GM12891 (cell line): ENCODE results near the gene LAG3.

ENCODE experiments used
- DNase-seq: peaks from one replicate; pipeline ENCODE4 v3.0.0; 2011; ENCODE audit warnings: low spot score; ENCODE audit not compliant: insufficient read length
- FAIRE-seq: peaks from 2 replicates; lab custom pipeline; 2011; peaks lifted over from hg19 to GRCh38; lab: Jason Lieb, UNC
- PAX5 ChIP-seq: IDR thresholded peaks from 2 replicates; pipeline ENCODE4 v1.6.1; 2011; ENCODE audit warnings: low read length, moderate library complexity, mild to moderate bottlenecking; ENCODE audit not compliant: insufficient read depth, severe bottlenecking
- POLR2A ChIP-seq: IDR thresholded peaks from 2 replicates; pipeline ENCODE4 v1.6.1; 2011; ENCODE audit warnings: low read depth, low read length, control low read depth
- POLR2AphosphoS5 ChIP-seq: IDR thresholded peaks from 2 replicates; pipeline ENCODE4 v1.6.1; 2011; ENCODE audit warnings: low read depth, low read length, control low read depth
- POU2F2 ChIP-seq: IDR thresholded peaks from 2 replicates; pipeline ENCODE4 v1.6.1; 2011; ENCODE audit warnings: low read depth, mild to moderate bottlenecking, control low read depth, low read length, moderate library complexity
- SPI1 ChIP-seq: IDR thresholded peaks from 2 replicates; pipeline ENCODE4 v1.6.1; 2011; ENCODE audit warnings: low read depth, low read length, control low read depth
- TAF1 ChIP-seq: IDR thresholded peaks from 2 replicates; pipeline ENCODE4 v1.6.1; 2011; ENCODE audit warnings: low read depth, low read length, control low read depth

Gene LAG3

GRCh38 chr12:6821591-6822425, 49.5 kb downstream of the LAG3 start, which contains the start of gene GPR162:
Gene GPR162, plus strand, starts transcription at chr12:6821821. Its CDS starts 2,078 bp downstream, at chr12:6823899.
- no peak for FAIRE-seq
- no peak for DNase-seq
- TF ChIP-seq POLR2A, result no peak
- no peak for TF ChIP-seq POU2F2
- TF ChIP-seq TAF1, result no peak
- no peak for TF ChIP-seq SPI1
- no peak for TF ChIP-seq PAX5
- TF ChIP-seq POLR2AphosphoS5, result no peak

- TF ChIP-seq PAX5 (no peak), POLR2A (no peak), TAF1 (no peak), POU2F2 (no peak), POLR2AphosphoS5 (no peak), SPI1 (no peak)
- no peak for DNase-seq
- no peak for FAIRE-seq
Measured at GRCh38 chr12:6822426-6823135, 50.3 kb downstream of the LAG3 start.

GRCh38 chr12:6823182-6824084, 51.1 kb downstream of the LAG3 start:
- DNase-seq (no peak), FAIRE-seq (no peak)
- TF ChIP-seq SPI1, result no peak
- no peak for TF ChIP-seq TAF1
- TF ChIP-seq POLR2AphosphoS5, result no peak
- TF ChIP-seq POLR2A, result no peak
- TF ChIP-seq PAX5, result no peak
- TF ChIP-seq POU2F2, result no peak

- FAIRE-seq (no peak), DNase-seq (no peak)
- TF ChIP-seq TAF1 (no peak), SPI1 (no peak)
Measured at GRCh38 chr12:6824085-6824775, 51.9 kb downstream of the LAG3 start.

- DNase-seq, result no peak
Measured at GRCh38 chr12:6824901-6825381, 52.6 kb downstream of the LAG3 start.

GRCh38 chr12:6825398-6826124, 53.2 kb downstream of the LAG3 start:
- peak; percentile 89 for DNase-seq
- TF ChIP-seq TAF1 (no peak), POLR2AphosphoS5 (no peak), SPI1 (no peak), POU2F2 (no peak), PAX5 (no peak), POLR2A (no peak)
- FAIRE-seq, result peak; percentile 80

More at GRCh38 chr12:6824901-6825381, 52.6 kb downstream of the LAG3 start:
- TF ChIP-seq SPI1, result no peak
- no peak for FAIRE-seq

GRCh38 chr12:6826125-6826733, 53.9 kb downstream of the LAG3 start:
- DNase-seq, result no peak
- FAIRE-seq, result no peak
- TF ChIP-seq PAX5, result no peak
- no peak for TF ChIP-seq POLR2A
- no peak for TF ChIP-seq TAF1
- no peak for TF ChIP-seq POU2F2
- no peak for TF ChIP-seq SPI1
- TF ChIP-seq POLR2AphosphoS5, result no peak
